ENCODE results near the gene PARVA. TPM values are rescaled to one million over a fixed set of nuclear protein-coding genes. Genes with fewer than 3 reads are reported as not detected.

Gene PARVA
- total RNA-seq, 4 donors from 2014 or later = 181 to 228 (median 210) TPM

DNA sequence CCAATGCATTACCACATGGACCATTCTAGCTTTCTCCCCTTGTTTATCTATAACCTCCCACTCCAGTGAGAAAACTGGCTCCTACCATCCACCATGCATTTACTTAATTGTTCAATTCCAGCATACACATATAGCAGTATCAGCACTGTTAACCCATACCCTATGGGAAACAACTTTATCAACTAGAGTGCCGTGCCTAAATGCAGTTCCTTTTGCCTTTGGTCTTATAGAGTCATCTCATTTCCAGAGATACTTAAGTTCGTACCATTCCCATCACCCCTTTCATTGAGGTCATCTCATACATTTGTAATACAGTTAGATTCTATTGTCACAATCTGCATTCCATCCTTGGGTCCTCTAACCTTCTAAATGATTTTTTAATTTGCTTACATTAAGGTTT lies 86.9 kb downstream of the PARVA start:
- H3K36me3 ChIP-seq = no peaks in the 10 kb centered on the region
- no peak for DNase-seq (ENCODE audit: extremely low spot score)
- H3K4me3 ChIP-seq = no peak overlapping the region
- intact Hi-C loops (cut with DNase I) = no loop called here
- peaks cover 0 to 5% (median 2%) of the 10 kb centered on the region in 4 donors for H3K9me3 ChIP-seq
- peaks cover 19 to 51% (median 47%) of the 10 kb centered on the region in 4 donors for H3K4me1 ChIP-seq
- TF ChIP-seq, protein P1, sequence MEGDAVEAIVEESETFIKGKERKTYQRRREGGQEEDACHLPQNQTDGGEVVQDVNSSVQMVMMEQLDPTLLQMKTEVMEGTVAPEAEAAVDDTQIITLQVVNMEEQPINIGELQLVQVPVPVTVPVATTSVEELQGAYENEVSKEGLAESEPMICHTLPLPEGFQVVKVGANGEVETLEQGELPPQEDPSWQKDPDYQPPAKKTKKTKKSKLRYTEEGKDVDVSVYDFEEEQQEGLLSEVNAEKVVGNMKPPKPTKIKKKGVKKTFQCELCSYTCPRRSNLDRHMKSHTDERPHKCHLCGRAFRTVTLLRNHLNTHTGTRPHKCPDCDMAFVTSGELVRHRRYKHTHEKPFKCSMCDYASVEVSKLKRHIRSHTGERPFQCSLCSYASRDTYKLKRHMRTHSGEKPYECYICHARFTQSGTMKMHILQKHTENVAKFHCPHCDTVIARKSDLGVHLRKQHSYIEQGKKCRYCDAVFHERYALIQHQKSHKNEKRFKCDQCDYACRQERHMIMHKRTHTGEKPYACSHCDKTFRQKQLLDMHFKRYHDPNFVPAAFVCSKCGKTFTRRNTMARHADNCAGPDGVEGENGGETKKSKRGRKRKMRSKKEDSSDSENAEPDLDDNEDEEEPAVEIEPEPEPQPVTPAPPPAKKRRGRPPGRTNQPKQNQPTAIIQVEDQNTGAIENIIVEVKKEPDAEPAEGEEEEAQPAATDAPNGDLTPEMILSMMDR (IDR thresholded peaks at IDR 0.05) = no peak
- 96% methylated on average over 2 of the region's 2 CpGs for WGBS
- no peak overlapping the region for H3K27ac ChIP-seq (replicated peaks in 1 of 4)
- no peaks in the 10 kb centered on the region for H3K27me3 ChIP-seq

DNA sequence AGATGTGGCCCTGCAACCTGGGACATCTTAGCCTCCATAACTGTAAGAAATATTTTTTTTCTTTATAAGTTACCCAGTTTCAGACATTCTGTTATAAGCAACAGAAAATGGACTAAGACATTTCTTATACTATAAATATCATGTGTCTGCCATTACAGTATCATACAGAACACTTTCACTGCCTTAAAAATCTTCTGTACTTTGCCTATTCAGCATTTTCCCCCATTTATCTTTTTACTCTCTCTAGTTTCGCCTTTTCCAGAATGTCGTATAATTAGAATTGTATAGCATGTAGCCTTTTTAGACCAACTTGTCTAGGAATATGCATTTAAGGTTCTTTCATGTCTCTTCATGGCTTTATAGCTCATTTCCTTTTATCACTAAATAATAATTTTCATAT lies 88.0 kb downstream of the PARVA start:
- intact Hi-C loops (cut with DNase I) = no loop called here
- DNase-seq (ENCODE audit: extremely low spot score) = no peak
- TF ChIP-seq POLR2A (IDR thresholded peaks at IDR 0.05; ENCODE audit: low read depth) (no peak), POLR2AphosphoS5 (IDR thresholded peaks at IDR 0.05) (no peak), EP300 (IDR thresholded peaks at IDR 0.05) (no peak)
- TF ChIP-seq, protein P1 (IDR thresholded peaks at IDR 0.05) = no peak

DNA sequence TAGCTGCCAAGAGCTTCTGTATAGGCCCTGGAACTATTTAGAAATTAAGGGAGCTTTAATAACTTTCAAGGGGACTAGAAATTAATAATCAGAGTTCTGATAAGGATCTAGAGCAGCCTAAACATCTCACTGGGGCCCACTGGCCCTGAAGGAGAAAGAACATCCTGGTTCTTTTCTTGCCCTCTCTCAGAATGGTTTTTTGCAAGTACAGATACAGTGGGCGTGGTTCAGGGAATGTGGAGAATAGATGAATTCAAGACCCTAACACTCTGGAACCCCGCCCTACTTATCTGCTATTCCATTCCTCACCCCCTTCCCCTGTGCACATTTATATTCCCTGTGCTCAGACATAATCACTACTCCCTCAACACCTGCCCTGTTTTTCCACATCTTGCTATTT lies 90.2 kb downstream of the PARVA start:
- peak overlapping the region in 3 of 4 donors; percentile 35 to 78 (median 75) for H3K27ac ChIP-seq (replicated peaks in 1 of 4)
- H3K27me3 ChIP-seq = no peaks in the 10 kb centered on the region
- peaks cover 0 to 5% (median 2%) of the 10 kb centered on the region in 4 donors for H3K9me3 ChIP-seq
- H3K4me1 ChIP-seq = peaks cover 21 to 58% (median 51%) of the 10 kb centered on the region in 4 donors
- H3K4me3 ChIP-seq = no peak overlapping the region
- TF ChIP-seq POLR2A (IDR thresholded peaks at IDR 0.05; ENCODE audit: low read depth) (no peak), POLR2AphosphoS5 (IDR thresholded peaks at IDR 0.05) (no peak), EP300 (IDR thresholded peaks at IDR 0.05) (no peak)
- TF ChIP-seq, protein P1 (IDR thresholded peaks at IDR 0.05) = no peak
- 87% methylated on average over 2 of the region's 2 CpGs for WGBS
- H3K36me3 ChIP-seq = no peaks in the 10 kb centered on the region
- DNase-seq (ENCODE audit: extremely low spot score) = peak; percentile 86
- intact Hi-C loops (cut with DNase I) = no loop called here

More for the DNA sequence above, 88.0 kb downstream of the PARVA start:
- H3K9me3 ChIP-seq = peaks cover 0 to 5% (median 2%) of the 10 kb centered on the region in 4 donors
- H3K4me1 ChIP-seq = peaks cover 18 to 52% (median 47%) of the 10 kb centered on the region in 4 donors
- no peak overlapping the region for H3K27ac ChIP-seq (replicated peaks in 1 of 4)
- H3K4me3 ChIP-seq = no peak overlapping the region
- no peaks in the 10 kb centered on the region for H3K27me3 ChIP-seq
- 94% methylated on average over 2 of the region's 2 CpGs for WGBS
- H3K36me3 ChIP-seq = no peaks in the 10 kb centered on the region

DNA sequence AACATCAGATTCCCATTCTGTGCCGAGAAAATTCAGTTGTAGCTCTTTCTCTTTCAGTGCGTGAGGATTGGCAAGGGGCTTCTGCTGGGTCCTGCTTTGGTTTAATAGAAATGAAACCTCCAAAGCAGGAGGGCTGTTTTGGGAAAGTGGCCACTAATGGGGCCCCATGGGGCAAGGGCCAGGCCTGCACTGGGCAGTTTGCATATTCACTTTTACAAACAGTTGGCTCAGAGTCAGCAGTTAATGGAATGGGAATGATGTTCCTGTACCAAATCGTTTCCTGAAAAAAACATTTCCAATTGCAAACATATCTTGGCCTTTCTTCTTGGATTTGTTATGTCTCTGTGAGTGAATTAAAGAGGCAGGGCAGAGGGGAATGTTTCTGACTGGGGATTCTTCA lies 92.1 kb downstream of the PARVA start:
- Histone ChIP-seq H3K9me3 (peaks cover 0 to 2% (median 0%) of the 10 kb centered on the region in 4 donors), H3K27me3 (no peaks in the 10 kb centered on the region), H3K4me1 (peaks cover 28 to 76% (median 65%) of the 10 kb centered on the region in 4 donors), H3K27ac (replicated peaks in 1 of 4) (peak overlapping the region; percentile 70 to 78 (median 76)), H3K36me3 (peaks cover 1 to 11% (median 10%) of the 10 kb centered on the region in 4 donors), H3K4me3 (peak overlapping the region; percentile 7 to 38 (median 24))
- 30% methylated on average over 3 of the region's 3 CpGs for WGBS
- intact Hi-C loops (cut with DNase I) = no loop called here
- peak; percentile 79 for DNase-seq (ENCODE audit: extremely low spot score)
- no peak for TF ChIP-seq POLR2A (IDR thresholded peaks at IDR 0.05; ENCODE audit: low read depth)
- peak in 1 of 2 donors; percentile 32 for TF ChIP-seq POLR2AphosphoS5 (IDR thresholded peaks at IDR 0.05)

DNA sequence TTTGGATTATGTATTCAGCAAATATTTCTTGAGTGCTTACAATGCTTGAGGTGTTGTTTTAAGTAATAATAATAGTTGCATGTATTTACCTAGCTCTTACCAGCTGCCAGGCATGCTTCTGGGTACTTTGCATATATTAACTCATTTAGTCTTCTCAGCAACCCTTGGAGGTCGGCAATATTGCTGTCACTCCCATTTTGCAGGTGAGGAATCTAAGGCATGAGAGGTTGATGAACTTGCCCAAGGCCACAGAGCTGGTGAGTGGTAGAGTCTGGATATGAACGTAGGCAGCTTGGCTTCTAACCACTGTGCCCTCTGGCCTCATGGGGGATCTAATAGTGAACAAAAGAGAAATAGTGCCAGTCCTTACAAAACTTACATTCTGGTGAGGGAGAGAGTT lies 92.9 kb downstream of the PARVA start:
- Histone ChIP-seq H3K4me1 (peaks cover 28 to 79% (median 67%) of the 10 kb centered on the region in 4 donors), H3K9me3 (no peaks in the 10 kb centered on the region), H3K4me3 (no peak overlapping the region), H3K27ac (replicated peaks in 1 of 4) (peak overlapping the region; percentile 70 to 78 (median 76)), H3K27me3 (no peaks in the 10 kb centered on the region), H3K36me3 (peaks cover 8 to 19% (median 18%) of the 10 kb centered on the region in 4 donors)
- WGBS = 58% methylated on average over 2 of the region's 2 CpGs
- intact Hi-C loops (cut with DNase I) = no loop called here
- TF ChIP-seq, protein P1 (IDR thresholded peaks at IDR 0.05) = no peak
- TF ChIP-seq POLR2AphosphoS5 (IDR thresholded peaks at IDR 0.05) (no peak), POLR2A (IDR thresholded peaks at IDR 0.05; ENCODE audit: low read depth) (no peak), EP300 (IDR thresholded peaks at IDR 0.05) (no peak)
- DNase-seq (ENCODE audit: extremely low spot score) = peak; percentile 77

All from esophagus muscularis mucosa (tissue), 4 donors.